Spinal cord (tissue), 10 donors: ENCODE results near the gene PECR. TPM values are rescaled to one million over a fixed set of nuclear protein-coding genes. Genes with fewer than 3 reads are reported as not detected.

ENCODE experiments used
- DNase-seq, 6 donors: peaks; one replicate each; pipeline versions ENCODE4 v3.0.0 to v3.0.0-alpha.2; 2013 to 2015; ENCODE audit warnings: low spot score in 6 of 6, low read depth in 4 of 6
- H3K27ac ChIP-seq: one replicate; pipeline ENCODE4 v1.5.1; 2013; ENCODE audit warnings: low read depth, low read length, control low read depth
- H3K27me3 ChIP-seq: one replicate; pipeline ENCODE4 v1.6.1; 2013; ENCODE audit warnings: low read length; ENCODE audit not compliant: control insufficient read depth, insufficient read depth
- H3K36me3 ChIP-seq: one replicate; pipeline ENCODE4 v1.6.1; 2013; ENCODE audit warnings: low read length; ENCODE audit not compliant: control insufficient read depth, insufficient read depth
- H3K4me1 ChIP-seq: one replicate; pipeline ENCODE4 v1.6.1; 2013; ENCODE audit warnings: low read length; ENCODE audit not compliant: control insufficient read depth, insufficient read depth
- H3K4me3 ChIP-seq: one replicate; pipeline ENCODE4 v1.5.1; 2013; ENCODE audit warnings: low read depth, low read length, control low read depth
- H3K9me3 ChIP-seq: one replicate; pipeline ENCODE4 v1.6.1; 2013; ENCODE audit warnings: low read length; ENCODE audit not compliant: control insufficient read depth, insufficient read depth
- WGBS: methylation state at CpG from one replicate; pipeline ENCODE4 v1.1.5; 2013; ENCODE audit warnings: missing lambda C conversion rate; ENCODE audit not compliant: insufficient coverage; 5-methylcytosine and 5-hydroxymethylcytosine counted together
- polyA plus RNA-seq, 2 donors: library from polyadenylated mRNA; unstranded; fragments of 120-200 nt; gene quantifications; one replicate each; pipeline ENCODE4 v1.2.1, GENCODE V29; 2013; ENCODE audit not compliant: insufficient read length in 2 of 2
- total RNA-seq, 2 donors: library from RNA; depleted of rRNA in 1 of 2; stranded (reverse); fragments of 120-200 nt in 1 of 2; fragments of >200 nt in 1 of 2; gene quantifications; one replicate each; pipeline versions ENCODE4 v1.2.3 to v1.2.4, GENCODE V29; 2013 to 2014
- donor health status: healthy.

Gene PECR
- total and polyA plus RNA-seq, 4 donors: 12.5 to 27.2 (median 17.6) TPM

GRCh38 chr2:216021768-216022565 is 59.6 kb downstream of the PECR start:
- H3K27me3 ChIP-seq: no peaks in the 10 kb centered on the region
- no peak for DNase-seq
- H3K4me3 ChIP-seq: no peak overlapping the region
- no peak overlapping the region for H3K27ac ChIP-seq
- WGBS: 96% methylated on average over 4 of the region's 7 CpGs
- no peaks in the 10 kb centered on the region for H3K4me1 ChIP-seq
- no peaks in the 10 kb centered on the region for H3K36me3 ChIP-seq
- no peaks in the 10 kb centered on the region for H3K9me3 ChIP-seq

- no peak for DNase-seq
- H3K9me3 ChIP-seq: no peaks in the 10 kb centered on the region
- no peaks in the 10 kb centered on the region for H3K4me1 ChIP-seq
- H3K4me3 ChIP-seq: no peak overlapping the region
- no peak overlapping the region for H3K27ac ChIP-seq
- no peaks in the 10 kb centered on the region for H3K27me3 ChIP-seq
- 100% methylated on average over 1 of the region's 3 CpGs for WGBS
- H3K36me3 ChIP-seq: peaks cover 3% of the 10 kb centered on the region
Measured at GRCh38 chr2:216018709-216019108, 62.9 kb downstream of the PECR start.

- peaks cover 3% of the 10 kb centered on the region for H3K4me1 ChIP-seq
- H3K36me3 ChIP-seq: peaks cover 3% of the 10 kb centered on the region
- DNase-seq: no peak
- H3K27ac ChIP-seq: no peak overlapping the region
- H3K27me3 ChIP-seq: no peaks in the 10 kb centered on the region
- 91% methylated on average over 4 of the region's 4 CpGs for WGBS
- H3K9me3 ChIP-seq: no peaks in the 10 kb centered on the region
- no peak overlapping the region for H3K4me3 ChIP-seq
Measured at GRCh38 chr2:216017365-216017764, 64.2 kb downstream of the PECR start.

- Histone ChIP-seq H3K4me3 (no peak overlapping the region), H3K9me3 (no peaks in the 10 kb centered on the region), H3K27me3 (no peaks in the 10 kb centered on the region), H3K36me3 (peaks cover 3% of the 10 kb centered on the region), H3K27ac (no peak overlapping the region), H3K4me1 (peaks cover 3% of the 10 kb centered on the region)
- no CpG with 5 or more reads among the region's 1 CpG for WGBS
- DNase-seq: no peak
Measured at GRCh38 chr2:216016581-216016980, 65.0 kb downstream of the PECR start.

GRCh38 chr2:216015722-216016464 is 65.7 kb downstream of the PECR start:
- WGBS: 88% methylated on average over 3 of the region's 5 CpGs
- Histone ChIP-seq H3K4me3 (no peak overlapping the region), H3K36me3 (peaks cover 3% of the 10 kb centered on the region), H3K4me1 (peaks cover 3% of the 10 kb centered on the region), H3K9me3 (no peaks in the 10 kb centered on the region), H3K27me3 (no peaks in the 10 kb centered on the region), H3K27ac (no peak overlapping the region)
- peak in 1 of 6 donors; percentile 10 for DNase-seq

GRCh38 chr2:216014986-216015385 is 66.6 kb downstream of the PECR start:
- peaks cover 3% of the 10 kb centered on the region for H3K4me1 ChIP-seq
- H3K9me3 ChIP-seq: no peaks in the 10 kb centered on the region
- 91% methylated on average over 23 of the region's 23 CpGs for WGBS
- H3K4me3 ChIP-seq: no peak overlapping the region
- no peak for DNase-seq
- H3K27me3 ChIP-seq: no peaks in the 10 kb centered on the region
- H3K36me3 ChIP-seq: peaks cover 3% of the 10 kb centered on the region
- no peak overlapping the region for H3K27ac ChIP-seq

- H3K4me3 ChIP-seq: no peak overlapping the region
- no peak for DNase-seq
- WGBS: 86% methylated on average over 5 of the region's 8 CpGs
- H3K9me3 ChIP-seq: no peaks in the 10 kb centered on the region
- H3K4me1 ChIP-seq: peaks cover 3% of the 10 kb centered on the region
- peaks cover 3% of the 10 kb centered on the region for H3K36me3 ChIP-seq
- H3K27me3 ChIP-seq: no peaks in the 10 kb centered on the region
- no peak overlapping the region for H3K27ac ChIP-seq
Measured at GRCh38 chr2:216014006-216014405, 67.6 kb downstream of the PECR start.

GRCh38 chr2:216013080-216013909 is 68.3 kb downstream of the PECR start, which contains the start of gene MREG:
MREG (minus strand) TSS chr2:216013551; CDS start chr2:216013327, 224 bp downstream.
- Histone ChIP-seq H3K27ac (no peak within 1 kb of the TSS), H3K4me1 (peaks cover 3% of the 10 kb centered on the region), H3K27me3 (no peaks in the 10 kb centered on the region), H3K9me3 (no peaks in the 10 kb centered on the region), H3K36me3 (peaks cover 3% of the 10 kb centered on the region), H3K4me3 (peak within 1 kb of the TSS; percentile 56)
- peak in 5 of 6 donors; percentile 56 to 93 (median 67) for DNase-seq
- WGBS: under 1% methylated on average over 66 of the region's 70 CpGs

- Histone ChIP-seq H3K36me3 (peaks cover 3% of the 10 kb centered on the region), H3K4me1 (peaks cover 3% of the 10 kb centered on the region), H3K27ac (no peak overlapping the region), H3K4me3 (peak overlapping the region; percentile 56), H3K27me3 (no peaks in the 10 kb centered on the region), H3K9me3 (no peaks in the 10 kb centered on the region)
- peak in 1 of 6 donors; percentile 28 for DNase-seq
- WGBS: 5% methylated on average over 6 of the region's 6 CpGs
Measured at GRCh38 chr2:216012830-216013079, 68.9 kb downstream of the PECR start.
